Stimulated activated naive CD4-positive, alpha-beta T cell (primary cell): ENCODE measurements around the gene TRMT44.
"Not testable (repeated sequence)": the region's sequence is repeated elsewhere in the genome, so short reads cannot be mapped to it uniquely, and the experiment has no call there.

Source experiments
- DNase-seq, 6 experiments: peaks; one replicate each; lab custom pipeline; 2025; lab: John Stamatoyannopoulos, UW

The TRMT44 gene

GRCh38 chr4:8407316-8407715 lies 33.3 kb upstream of the TRMT44 start:
- DNase-seq: no peak

DNA sequence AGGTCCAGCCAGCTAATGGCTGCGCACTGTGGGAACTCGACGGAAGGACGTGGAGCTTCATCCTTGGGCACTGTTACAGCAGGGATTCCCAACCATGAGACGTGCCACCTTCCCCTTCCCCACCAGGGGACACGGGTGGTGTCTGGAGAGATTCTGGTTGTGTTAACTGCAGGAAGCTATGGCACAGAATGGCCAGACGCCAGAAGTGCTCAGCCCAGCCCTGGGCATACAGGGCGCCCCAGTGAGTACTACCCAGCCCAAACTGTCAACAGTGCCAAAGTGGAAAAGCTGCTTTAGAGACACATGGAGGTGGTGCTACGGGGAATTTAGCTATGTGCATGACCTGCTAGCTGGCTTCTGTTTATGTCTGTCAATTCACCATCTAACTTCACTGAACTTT lies 32.8 kb upstream of the TRMT44 start:
- DNase-seq: no peak

GRCh38 chr4:8409264-8410065 lies 31.1 kb upstream of the TRMT44 start:
- DNase-seq: no peak

DNA sequence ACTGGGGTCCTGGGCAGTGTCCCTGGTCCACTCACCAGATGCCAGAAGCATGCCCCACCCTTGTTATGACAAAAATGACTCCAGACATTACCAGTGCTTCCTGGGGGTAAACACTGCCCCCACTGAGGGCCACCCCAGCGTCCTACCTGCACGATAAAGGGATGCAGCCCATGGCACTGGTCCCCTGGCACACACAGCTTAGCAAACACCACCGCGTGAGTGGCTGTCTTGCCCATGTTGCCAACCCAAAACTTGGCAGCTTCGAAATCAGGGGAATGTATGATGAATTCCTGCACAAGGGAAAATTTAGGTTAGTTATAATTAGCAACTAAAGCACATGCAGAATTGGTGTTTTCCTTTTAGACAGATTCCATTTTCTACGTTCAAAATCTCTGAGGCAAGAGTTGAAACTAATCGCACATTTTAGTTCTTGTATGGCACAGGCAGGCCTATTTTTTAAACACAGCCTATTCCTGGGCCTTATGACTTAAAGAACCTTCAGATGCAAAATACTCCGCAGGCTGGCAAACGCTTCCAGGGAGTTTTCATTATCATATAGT lies 30.4 kb upstream of the TRMT44 start:
- DNase-seq: no peak

GRCh38 chr4:8410641-8411271 lies 29.8 kb upstream of the TRMT44 start:
- DNase-seq: no peak

GRCh38 chr4:8411351-8412180 lies 29.0 kb upstream of the TRMT44 start:
- no peak for DNase-seq

DNA sequence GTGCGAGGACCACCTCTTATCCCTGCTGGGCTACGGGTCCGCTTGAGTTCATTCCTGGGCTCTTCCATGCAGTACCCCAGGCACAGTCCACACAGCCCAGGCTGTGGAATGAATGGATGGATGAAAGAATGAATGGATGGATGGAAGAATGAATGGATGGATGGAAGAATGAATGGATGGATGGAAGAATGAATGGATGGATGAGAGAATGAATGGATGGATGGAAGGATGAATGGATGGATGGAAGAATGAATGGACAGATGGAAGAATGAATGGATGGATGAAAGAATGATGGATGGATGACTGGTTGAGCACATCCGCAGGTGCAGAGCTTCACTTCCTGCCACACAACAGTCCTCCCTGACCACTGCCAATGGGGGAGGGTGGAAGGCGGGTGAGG lies 28.3 kb upstream of the TRMT44 start:
- DNase-seq: no peak

GRCh38 chr4:8414377-8414776 lies 26.2 kb upstream of the TRMT44 start:
- no peak for DNase-seq

DNA sequence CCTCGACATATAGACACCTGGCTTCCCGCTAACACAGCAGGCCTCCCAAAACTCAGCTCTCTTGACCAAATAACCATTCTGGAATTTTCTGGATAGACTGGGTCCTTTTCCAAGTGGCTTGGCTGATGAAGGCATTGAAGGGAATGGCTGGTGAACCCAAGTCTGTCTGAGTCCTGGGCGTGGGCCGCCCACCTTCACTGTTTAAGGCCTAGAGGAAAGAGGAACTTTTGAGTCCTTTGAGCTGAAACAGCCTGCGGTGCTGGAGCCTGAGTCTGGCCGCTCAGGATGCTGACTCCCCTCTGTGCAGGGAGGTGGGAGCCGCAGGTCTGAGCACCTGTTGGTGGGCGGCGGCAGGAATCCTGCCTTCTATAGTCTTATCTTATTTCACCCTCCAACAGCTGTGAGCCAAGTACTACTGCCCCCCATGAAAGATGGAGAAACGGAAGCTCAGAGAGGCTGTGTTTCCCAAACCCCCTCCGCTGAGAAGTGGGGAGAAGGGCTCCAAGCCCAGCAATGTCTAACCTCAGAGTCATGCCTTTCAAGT lies 23.4 kb upstream of the TRMT44 start:
- no peak for DNase-seq

DNA sequence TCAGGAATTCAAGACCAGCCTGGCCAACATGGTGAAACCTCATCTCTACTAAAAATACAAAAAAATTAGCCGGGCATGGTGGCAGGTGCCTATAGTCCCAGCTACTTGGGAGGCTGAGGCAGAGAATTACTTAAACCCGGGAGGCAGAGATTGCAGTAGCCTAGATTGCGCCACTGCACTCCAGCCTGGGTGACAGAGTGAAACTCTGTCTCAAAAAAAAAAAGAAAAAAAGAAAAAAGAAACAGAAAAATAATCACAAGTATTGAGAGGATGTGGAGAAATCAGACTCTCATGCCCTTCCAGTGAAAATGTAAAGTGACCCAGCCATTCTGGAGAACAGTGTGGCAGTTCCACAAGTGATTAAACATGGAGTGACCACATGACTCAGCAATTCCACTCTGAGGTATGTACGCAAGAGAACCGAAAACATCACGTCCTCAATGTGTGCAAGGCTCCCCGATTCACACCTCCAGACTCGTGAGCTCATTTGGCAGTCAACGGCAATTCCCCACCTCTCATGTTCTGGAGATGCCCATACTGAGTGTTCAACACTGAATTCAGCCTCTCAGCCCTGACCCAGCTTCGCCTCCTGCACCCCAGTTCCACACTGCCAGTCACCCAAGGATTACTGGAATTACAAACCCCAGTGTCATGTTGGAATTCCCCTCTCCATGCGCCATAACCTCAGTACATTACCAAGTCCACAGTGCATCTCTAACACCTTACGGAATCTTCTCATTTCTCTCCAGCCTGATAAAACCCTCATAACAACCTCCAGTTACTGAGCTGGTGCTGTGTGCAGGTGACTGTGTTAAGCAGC lies 21.1 kb upstream of the TRMT44 start:
- DNase-seq: no peak

DNA sequence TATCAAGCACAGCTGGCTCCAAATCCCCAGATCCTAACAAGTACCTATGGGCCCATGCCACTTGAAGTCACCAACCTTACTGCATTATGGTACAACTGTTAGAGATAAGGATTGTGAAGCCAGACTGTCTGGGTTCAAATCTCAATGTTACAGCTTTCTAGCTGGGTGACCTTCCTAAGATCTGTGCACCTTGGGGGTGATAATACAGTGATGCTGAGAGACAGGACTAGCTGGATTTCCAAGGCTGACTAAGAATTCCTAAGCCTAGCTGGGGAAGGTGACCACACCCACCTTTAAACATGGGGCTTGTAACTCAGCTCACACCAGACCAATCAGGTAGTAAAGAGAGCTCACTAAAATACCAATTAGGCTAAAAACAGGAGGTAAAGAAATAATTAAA lies 20.4 kb upstream of the TRMT44 start:
- not testable (repeated sequence) for DNase-seq

DNA sequence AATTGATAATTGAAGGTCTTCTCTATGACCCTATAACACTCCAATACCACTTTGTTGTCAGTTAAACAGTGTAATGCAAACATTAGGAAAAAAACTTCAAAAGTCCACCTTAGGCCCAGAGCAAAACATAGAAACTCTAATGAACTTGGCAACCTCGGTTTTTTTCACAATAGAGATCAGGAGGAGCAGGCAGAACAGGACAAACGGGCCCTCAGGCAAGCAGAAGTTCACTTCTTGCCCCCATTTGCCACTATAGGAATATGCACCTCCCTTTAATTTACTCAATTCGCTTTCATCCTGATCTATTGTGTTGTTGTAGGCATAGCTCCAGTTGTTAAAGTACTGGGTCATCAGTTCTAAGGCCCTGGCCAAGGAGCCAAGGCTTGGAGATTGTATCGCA lies 18.2 kb upstream of the TRMT44 start:
- no peak for DNase-seq

GRCh38 chr4:8422786-8423185 lies 17.8 kb upstream of the TRMT44 start:
- no peak for DNase-seq

DNA sequence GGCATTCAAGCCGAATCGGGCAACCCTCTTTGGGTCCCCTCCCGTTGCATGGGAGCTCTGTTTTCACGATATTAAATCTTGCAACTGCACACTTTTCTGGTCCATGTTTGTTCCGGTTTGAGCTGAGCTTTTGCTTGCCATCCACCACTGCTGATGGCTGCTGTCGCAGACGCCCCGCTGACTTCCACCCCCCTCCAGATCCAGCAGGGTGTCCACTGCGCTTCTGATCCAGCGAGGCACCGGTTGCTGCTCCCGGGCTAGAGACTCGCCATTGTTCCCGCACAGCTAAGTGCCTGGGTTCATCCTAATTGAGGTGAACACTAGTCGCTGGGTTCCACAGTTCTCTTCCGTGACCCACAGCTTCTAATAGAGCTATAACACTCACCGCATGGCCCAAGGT lies 13.3 kb upstream of the TRMT44 start:
- DNase-seq: no peak

- DNase-seq: no peak
Observed at GRCh38 chr4:8427761-8428287, 12.8 kb upstream of the TRMT44 start.

GRCh38 chr4:8428288-8429097 lies 12.1 kb upstream of the TRMT44 start:
- DNase-seq: peak; percentile 75 to 97 (median 86)

- DNase-seq: no peak
Observed at GRCh38 chr4:8431553-8431952, 9.0 kb upstream of the TRMT44 start.

GRCh38 chr4:8433136-8433535 lies 7.4 kb upstream of the TRMT44 start:
- DNase-seq: no peak

- DNase-seq: no peak
Observed at GRCh38 chr4:8434251-8435073, 6.1 kb upstream of the TRMT44 start.
